ENCODE data around the gene GXYLT2. TPM values are rescaled to one million over a fixed set of nuclear protein-coding genes. Genes with fewer than 3 reads are reported as not detected.

GXYLT2 gene
- total and polyA plus RNA-seq, 3 donors from 2014 or later = 9.7 to 27.8 (median 17.6) TPM

DNA sequence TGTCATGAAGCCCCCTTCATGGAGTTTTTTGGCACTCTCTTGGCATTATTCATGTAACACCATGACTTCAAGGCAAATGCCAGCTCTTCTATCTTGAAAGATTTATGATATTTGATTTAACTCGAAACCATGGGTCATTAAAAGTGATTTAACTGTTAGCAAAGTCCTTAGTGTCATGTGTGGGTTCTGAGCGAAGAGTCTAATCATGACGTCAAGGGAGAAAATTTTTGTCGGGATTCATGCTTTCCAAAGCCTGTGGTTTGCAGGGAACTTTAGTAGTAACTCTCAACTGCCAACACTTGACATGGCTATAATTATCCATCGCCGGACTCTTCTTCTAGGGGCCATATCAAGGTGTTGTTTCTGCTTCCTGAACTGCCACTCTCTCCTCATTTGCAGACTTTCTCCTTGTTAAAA, 11.5 kb downstream of the GXYLT2 start:
- DNase-seq = no peak
- Histone ChIP-seq H3K4me3 (no peak overlapping the region), H3K27me3 (no peaks in the 10 kb centered on the region), H3K27ac (no peak overlapping the region), H3K4me1 (no peaks in the 10 kb centered on the region), H3K36me3 (ENCODE audit: low read depth, missing control alignments) (no peaks in the 10 kb centered on the region), H3K9me3 (no peaks in the 10 kb centered on the region)
- 73 to 81% methylated on average over 6 of the region's 6 CpGs for WGBS, 2 donors
- TF ChIP-seq POLR2A (IDR thresholded peaks at IDR 0.05) = no peak
- intact Hi-C loops (cut with DNase I; ENCODE audit: low total_unique reads) = no loop called here

DNA sequence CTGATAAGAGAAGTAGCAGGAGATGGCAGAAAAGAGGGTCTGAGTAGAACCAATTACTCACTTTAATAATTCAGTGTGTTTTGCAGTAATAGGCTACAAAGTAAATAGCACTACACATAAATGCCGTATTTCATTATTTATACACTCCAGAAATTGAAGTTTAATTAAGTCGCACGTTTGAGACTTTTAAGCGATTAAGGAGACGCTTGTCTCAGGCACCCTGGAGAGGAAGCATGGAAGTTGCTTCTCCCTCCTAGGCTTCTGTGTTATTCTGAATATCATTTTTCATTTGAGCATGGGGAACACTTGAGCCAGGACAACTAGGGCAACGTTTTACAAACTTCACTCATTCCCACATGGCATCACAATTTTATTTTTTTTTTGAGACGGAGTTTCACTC, 12.2 kb downstream of the GXYLT2 start:
- no peaks in the 10 kb centered on the region for H3K9me3 ChIP-seq
- H3K27ac ChIP-seq = no peak overlapping the region
- DNase-seq = no peak
- no peaks in the 10 kb centered on the region for H3K27me3 ChIP-seq
- H3K36me3 ChIP-seq (ENCODE audit: low read depth, missing control alignments) = no peaks in the 10 kb centered on the region
- intact Hi-C loops (cut with DNase I; ENCODE audit: low total_unique reads) = no loop called here
- 89 to 91% methylated on average over 7 of the region's 7 CpGs for WGBS, 2 donors
- no peaks in the 10 kb centered on the region for H3K4me1 ChIP-seq
- H3K4me3 ChIP-seq = no peak overlapping the region
- TF ChIP-seq, protein P1, sequence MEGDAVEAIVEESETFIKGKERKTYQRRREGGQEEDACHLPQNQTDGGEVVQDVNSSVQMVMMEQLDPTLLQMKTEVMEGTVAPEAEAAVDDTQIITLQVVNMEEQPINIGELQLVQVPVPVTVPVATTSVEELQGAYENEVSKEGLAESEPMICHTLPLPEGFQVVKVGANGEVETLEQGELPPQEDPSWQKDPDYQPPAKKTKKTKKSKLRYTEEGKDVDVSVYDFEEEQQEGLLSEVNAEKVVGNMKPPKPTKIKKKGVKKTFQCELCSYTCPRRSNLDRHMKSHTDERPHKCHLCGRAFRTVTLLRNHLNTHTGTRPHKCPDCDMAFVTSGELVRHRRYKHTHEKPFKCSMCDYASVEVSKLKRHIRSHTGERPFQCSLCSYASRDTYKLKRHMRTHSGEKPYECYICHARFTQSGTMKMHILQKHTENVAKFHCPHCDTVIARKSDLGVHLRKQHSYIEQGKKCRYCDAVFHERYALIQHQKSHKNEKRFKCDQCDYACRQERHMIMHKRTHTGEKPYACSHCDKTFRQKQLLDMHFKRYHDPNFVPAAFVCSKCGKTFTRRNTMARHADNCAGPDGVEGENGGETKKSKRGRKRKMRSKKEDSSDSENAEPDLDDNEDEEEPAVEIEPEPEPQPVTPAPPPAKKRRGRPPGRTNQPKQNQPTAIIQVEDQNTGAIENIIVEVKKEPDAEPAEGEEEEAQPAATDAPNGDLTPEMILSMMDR (IDR thresholded peaks at IDR 0.05) = no peak
- no peak for TF ChIP-seq POLR2A (IDR thresholded peaks at IDR 0.05)

DNA sequence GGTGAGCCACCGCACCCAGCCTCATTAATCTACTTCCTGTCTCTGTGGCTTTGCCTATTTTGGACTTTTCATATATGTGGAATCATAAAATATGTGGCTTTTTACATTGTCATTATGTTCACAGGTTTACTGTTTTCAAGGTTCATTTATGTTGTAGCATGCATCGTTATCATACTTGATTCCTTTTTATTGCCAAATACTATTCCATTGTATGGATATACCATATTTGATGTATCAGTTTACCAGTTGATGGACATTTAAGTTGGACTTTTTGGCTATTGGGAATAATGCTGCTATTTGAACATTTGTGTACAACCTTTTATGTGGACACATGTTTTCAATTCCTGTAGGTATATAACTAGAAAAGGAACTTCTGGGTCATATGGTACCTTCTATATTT, 14.0 kb downstream of the GXYLT2 start:
- DNase-seq = no peak
- no peak for TF ChIP-seq POLR2A (IDR thresholded peaks at IDR 0.05)
- 97% methylated on average over 2 of the region's 2 CpGs for WGBS, 2 donors
- intact Hi-C loops (cut with DNase I; ENCODE audit: low total_unique reads) = no loop called here
- Histone ChIP-seq H3K36me3 (ENCODE audit: low read depth, missing control alignments) (no peaks in the 10 kb centered on the region), H3K27ac (no peak overlapping the region), H3K4me3 (no peak overlapping the region), H3K9me3 (no peaks in the 10 kb centered on the region), H3K4me1 (no peaks in the 10 kb centered on the region), H3K27me3 (no peaks in the 10 kb centered on the region)

DNA sequence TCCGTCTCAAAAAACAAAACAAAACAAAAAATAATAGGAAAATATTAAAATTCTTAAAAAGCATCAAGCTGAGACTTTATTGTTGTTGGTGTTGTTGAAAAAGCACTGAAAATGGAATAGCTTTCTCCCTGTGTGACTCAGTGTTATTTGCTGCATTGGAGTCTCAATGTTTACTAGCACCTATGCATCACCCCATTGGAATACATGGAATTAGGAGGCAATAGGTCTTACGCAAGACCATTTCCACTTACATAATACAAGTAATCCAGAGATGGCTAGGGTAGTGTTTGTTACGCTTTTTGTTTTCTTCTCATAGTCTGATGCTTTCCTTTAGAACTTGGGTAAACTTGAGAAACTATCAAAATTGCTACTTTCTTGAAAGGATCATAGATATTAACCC, 15.2 kb downstream of the GXYLT2 start:
- 96 to 97% methylated on average over 3 of the region's 3 CpGs for WGBS, 2 donors
- intact Hi-C loops (cut with DNase I; ENCODE audit: low total_unique reads) = no loop called here
- H3K27ac ChIP-seq = no peak overlapping the region
- H3K27me3 ChIP-seq = no peaks in the 10 kb centered on the region
- no peak for DNase-seq
- H3K36me3 ChIP-seq (ENCODE audit: low read depth, missing control alignments) = no peaks in the 10 kb centered on the region
- no peak overlapping the region for H3K4me3 ChIP-seq
- H3K4me1 ChIP-seq = no peaks in the 10 kb centered on the region
- no peaks in the 10 kb centered on the region for H3K9me3 ChIP-seq
- no peak for TF ChIP-seq POLR2A (IDR thresholded peaks at IDR 0.05)
- TF ChIP-seq, protein P1 (IDR thresholded peaks at IDR 0.05) = no peak

DNA sequence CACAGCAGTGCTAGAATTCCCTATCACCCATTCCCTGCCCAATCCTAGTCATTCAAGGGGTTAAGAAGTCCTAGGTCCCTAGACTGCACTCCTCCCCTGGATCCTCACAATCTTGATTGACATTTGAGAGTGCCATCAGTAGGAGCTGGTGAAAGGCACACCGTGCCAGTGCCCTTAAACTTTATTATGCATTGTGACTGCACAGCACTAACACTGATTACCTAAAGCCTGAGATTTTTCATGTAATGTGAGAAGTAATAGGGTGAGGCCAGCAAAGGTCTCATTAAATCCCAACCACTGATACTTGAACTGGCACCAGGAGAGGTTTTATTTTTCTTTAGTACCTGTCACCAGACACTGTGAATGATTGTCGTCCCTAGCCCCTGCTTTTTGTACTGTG, 16.3 kb downstream of the GXYLT2 start:
- DNase-seq = no peak
- TF ChIP-seq, protein P1 (IDR thresholded peaks at IDR 0.05) = no peak
- TF ChIP-seq POLR2A (IDR thresholded peaks at IDR 0.05) = no peak
- Histone ChIP-seq H3K27me3 (no peaks in the 10 kb centered on the region), H3K27ac (no peak overlapping the region), H3K36me3 (ENCODE audit: low read depth, missing control alignments) (no peaks in the 10 kb centered on the region), H3K9me3 (no peaks in the 10 kb centered on the region), H3K4me3 (no peak overlapping the region), H3K4me1 (no peaks in the 10 kb centered on the region)
- WGBS, 2 donors = 72% methylated on average over 2 of the region's 2 CpGs
- intact Hi-C loops (cut with DNase I; ENCODE audit: low total_unique reads) = no loop called here

DNA sequence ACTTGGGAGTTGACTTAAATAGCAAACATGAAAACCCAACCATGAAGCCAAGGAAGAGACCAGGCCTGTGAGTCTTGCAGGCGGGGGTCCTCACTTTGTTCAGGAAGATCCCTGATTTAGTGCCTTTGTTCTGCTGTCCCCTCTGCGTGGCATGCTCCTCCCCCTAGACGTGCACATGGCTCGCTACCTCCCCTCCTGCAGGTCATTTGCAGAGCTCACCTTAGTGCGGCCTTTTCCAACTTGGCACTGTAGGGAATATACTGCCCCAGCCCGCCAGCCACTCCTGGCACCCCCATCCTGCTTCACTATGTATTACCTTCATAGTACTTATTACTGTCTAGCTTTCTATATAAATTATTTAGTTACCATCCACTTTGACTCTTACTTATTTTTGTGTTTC, 18.3 kb downstream of the GXYLT2 start:
- Histone ChIP-seq H3K4me1 (no peaks in the 10 kb centered on the region), H3K36me3 (ENCODE audit: low read depth, missing control alignments) (no peaks in the 10 kb centered on the region), H3K9me3 (no peaks in the 10 kb centered on the region), H3K27me3 (no peaks in the 10 kb centered on the region), H3K27ac (no peak overlapping the region), H3K4me3 (no peak overlapping the region)
- 86 to 88% methylated on average over 6 of the region's 6 CpGs for WGBS, 2 donors
- no peak for DNase-seq
- TF ChIP-seq POLR2A (IDR thresholded peaks at IDR 0.05) = no peak
- TF ChIP-seq, protein P1 (IDR thresholded peaks at IDR 0.05) = no peak
- intact Hi-C loops (cut with DNase I; ENCODE audit: low total_unique reads) = no loop called here
